IMR-90 (cell line): Measurements from ENCODE around the gene BAIAP2L1. TPM values are rescaled to one million over a fixed set of nuclear protein-coding genes. Genes with fewer than 3 reads are reported as not detected.

Source experiments
- ATAC-seq: fragments of 200-7000 bp; cut with Tn5 transposase; 2 replicates; pipeline ENCODE4 v1.9.1; 2020; ENCODE audit warnings: low read depth, mild to moderate bottlenecking, moderate library complexity
- BruUV-seq: library from RNA; stranded (reverse); fragments of 400-500 nt; replicated peaks from 2 replicates; lab custom pipeline; 2021; lab: Mats Ljungman, UMichigan
- CTCF ChIA-PET: fragments of 300-600 bp; formaldehyde crosslinking; extraction: SDS; loops from one replicate; lab custom pipeline; 2021; ENCODE audit warnings: antibody characterized with exemption; lab: Yijun Ruan, JAX
- POLR2A ChIA-PET: fragments of 300-600 bp; sonication (Branson Sonifier 250); formaldehyde crosslinking; loops from one replicate; lab custom pipeline; 2022; ENCODE audit warnings: antibody characterized with exemption; ENCODE audit not compliant: unreplicated experiment; lab: Charles Lee
- DNase-seq: peaks from one replicate; pipeline ENCODE4 v3.0.0; 2013
- H2AFZ ChIP-seq: replicated peaks from 2 replicates; pipeline ENCODE3; 2013; ENCODE audit warnings: low read length, mild to moderate bottlenecking; ENCODE audit not compliant: poor library complexity
- H2AK5ac ChIP-seq: 2 replicates; pipeline ENCODE4 v1.6.1; 2013; ENCODE audit warnings: low read depth, low read length, inconsistent platforms
- H2AK9ac ChIP-seq: replicated peaks from 2 replicates; pipeline ENCODE3; 2013; ENCODE audit warnings: mild to moderate bottlenecking, low read depth, low read length, moderate library complexity; ENCODE audit not compliant: poor library complexity
- H2BK120ac ChIP-seq: 2 replicates; pipeline ENCODE4 v1.6.1; 2013; ENCODE audit warnings: low read depth, low read length, inconsistent platforms
- H2BK15ac ChIP-seq: 3 replicates; pipeline ENCODE4 v1.6.1; 2013; ENCODE audit warnings: low read depth, low read length, inconsistent platforms
- H2BK20ac ChIP-seq: 2 replicates; pipeline ENCODE4 v1.6.1; 2013; ENCODE audit warnings: low read depth, mild to moderate bottlenecking, inconsistent platforms, low read length, moderate library complexity
- H2BK5ac ChIP-seq: 2 replicates; pipeline ENCODE4 v1.6.1; 2013; ENCODE audit warnings: mild to moderate bottlenecking, low read depth, low read length, inconsistent platforms; ENCODE audit not compliant: poor library complexity, severe bottlenecking
- H3K14ac ChIP-seq: replicated peaks from 2 replicates; pipeline ENCODE4 v1.6.1; 2013; ENCODE audit warnings: low read depth, low read length, inconsistent platforms
- H3K18ac ChIP-seq: 2 replicates; pipeline ENCODE4 v1.6.1; 2013; ENCODE audit warnings: low read depth, low read length, control low read depth
- H3K23ac ChIP-seq: 2 replicates; pipeline ENCODE4 v1.6.1; 2013; ENCODE audit warnings: low read depth, low read length, inconsistent platforms
- H3K27ac ChIP-seq: 2 replicates; pipeline ENCODE4 v1.5.1; 2013; ENCODE audit warnings: mild to moderate bottlenecking, control low read depth, low read length; ENCODE audit not compliant: insufficient read depth
- H3K27me3 ChIP-seq: 2 replicates; pipeline ENCODE4 v1.6.1; 2013; ENCODE audit warnings: low read length; ENCODE audit not compliant: control insufficient read depth, insufficient read depth
- H3K36me3 ChIP-seq: 2 replicates; pipeline ENCODE4 v1.6.1; 2013; ENCODE audit warnings: low read length, mixed read lengths; ENCODE audit not compliant: control insufficient read depth, insufficient read depth
- H3K4ac ChIP-seq: 2 replicates; pipeline ENCODE4 v1.6.1; 2013; ENCODE audit warnings: low read depth, low read length, inconsistent platforms
- H3K4me1 ChIP-seq: 2 replicates; pipeline ENCODE4 v1.6.1; 2013; ENCODE audit warnings: low read length, mixed read lengths; ENCODE audit not compliant: control insufficient read depth, insufficient read depth
- H3K4me2 ChIP-seq: 2 replicates; pipeline ENCODE4 v1.6.1; 2013; ENCODE audit warnings: low read depth, mild to moderate bottlenecking, control low read depth, low read length, moderate library complexity
- H3K4me3 ChIP-seq: 2 replicates; pipeline ENCODE4 v1.5.1; 2013; ENCODE audit warnings: low read depth, mild to moderate bottlenecking, control low read depth, low read length, moderate library complexity; ENCODE audit not compliant: insufficient read depth
- H3K56ac ChIP-seq: 2 replicates; pipeline ENCODE4 v1.6.1; 2013; ENCODE audit warnings: low read length, inconsistent platforms; ENCODE audit not compliant: insufficient read depth; ENCODE audit errors: extremely low read depth
- H3K79me1 ChIP-seq, 2 experiments: 2 replicates each; pipeline ENCODE4 v1.6.1; 2013; ENCODE audit warnings: low read length in 2 of 2, inconsistent platforms in 1 of 2, low read depth in 1 of 2
- H3K9ac ChIP-seq: 2 replicates; pipeline ENCODE4 v1.6.1; 2013; ENCODE audit warnings: low read depth, low read length, control low read depth
- H3K9me1 ChIP-seq: 2 replicates; pipeline ENCODE4 v1.6.1; 2013; ENCODE audit warnings: low read length, inconsistent platforms; ENCODE audit not compliant: insufficient read depth
- H3K9me3 ChIP-seq: 2 replicates; pipeline ENCODE4 v1.6.1; 2013; ENCODE audit warnings: low read length; ENCODE audit not compliant: control insufficient read depth, insufficient read depth
- H4K20me1 ChIP-seq: 2 replicates; pipeline ENCODE4 v1.6.1; 2013; ENCODE audit warnings: low read length, inconsistent platforms; ENCODE audit not compliant: insufficient read depth
- H4K5ac ChIP-seq: 2 replicates; pipeline ENCODE4 v1.6.1; 2013; ENCODE audit warnings: mild to moderate bottlenecking, low read depth, low read length, control low read depth
- H4K8ac ChIP-seq, 2 experiments: 2 replicates each; pipeline ENCODE4 v1.6.1; 2013; ENCODE audit warnings: low read depth in 2 of 2, low read length in 2 of 2, control low read depth in 1 of 2, inconsistent platforms in 1 of 2
- H4K91ac ChIP-seq: 2 replicates; pipeline ENCODE4 v1.6.1; 2013; ENCODE audit warnings: low read depth, low read length, inconsistent platforms; ENCODE audit not compliant: insufficient read depth
- CHD1 ChIP-seq: IDR thresholded peaks from 2 replicates; pipeline ENCODE4 v1.6.1; 2012; ENCODE audit warnings: low read depth, low read length, improper control_type of control experiment
- FOS ChIP-seq: fragments of 150-350 bp; IDR thresholded peaks from 2 replicates; pipeline ENCODE4 v1.6.1; 2016; ENCODE audit warnings: low read depth, low read length
- MAZ ChIP-seq: IDR thresholded peaks from 2 replicates; pipeline ENCODE4 v1.6.1; 2012; ENCODE audit warnings: low read depth, mild to moderate bottlenecking, low read length, improper control_type of control experiment, moderate library complexity, borderline replicate concordance
- MXI1 ChIP-seq: IDR thresholded peaks from 2 replicates; pipeline ENCODE4 v1.6.1; 2012; ENCODE audit warnings: low read depth, mild to moderate bottlenecking, low read length, moderate library complexity, borderline replicate concordance
- POLR2A ChIP-seq: IDR thresholded peaks from 2 replicates; pipeline ENCODE4 v1.6.1; 2012; ENCODE audit warnings: mild to moderate bottlenecking, low read depth, low read length
- WGBS, 2 experiments: methylation state at CpG; one replicate each; pipeline versions ENCODE4 v1.1.5 to v1.1.7; 2013; ENCODE audit warnings: missing lambda C conversion rate in 2 of 2; ENCODE audit not compliant: insufficient read length in 1 of 2; ENCODE audit errors: extremely low coverage in 2 of 2; 5-methylcytosine and 5-hydroxymethylcytosine counted together
- dilution Hi-C: fragments of 300-500 bp; cut with HindIII; formaldehyde crosslinking; loops from one replicate; pipeline ENCODE4 v1.14.3; 2018; ENCODE audit warnings: low sequenced_read_pairs; ENCODE audit not compliant: unreplicated experiment
- in situ Hi-C: fragments of 300-500 bp; cut with MboI; formaldehyde crosslinking; loops from 3 replicates; pipeline ENCODE4 v1.14.3; 2019; ENCODE audit warnings: low sequenced_read_pairs, inconsistent platforms, mixed read lengths
- intact Hi-C: fragments of 100-400 bp; cut with micrococcal nuclease; formaldehyde crosslinking; loops from 2 replicates; pipeline ENCODE4 v1.10.0; 2022
- polyA plus RNA-seq, 3 experiments: library from polyadenylated mRNA; depleted of rRNA; stranded (reverse); fragments of >200 nt; gene quantifications; 2 replicates each; pipeline ENCODE4 v1.2.3, GENCODE V29; 2012; ENCODE audit warnings: low replicate concordance in 1 of 3
- total RNA-seq: library from RNA; depleted of rRNA; stranded (reverse); fragments of >200 nt; gene quantifications from 2 replicates; pipeline ENCODE4 v1.2.3, GENCODE V29; 2012

Gene BAIAP2L1
- total and polyA plus RNA-seq, 2 of the 4 experiments (the other 2 are of a cell fraction), result 2.2 to 6.0 TPM

GRCh38 chr7:98296833-98297232, 104.1 kb downstream of the BAIAP2L1 start:
- no peaks in the 10 kb centered on the region for H3K9me3 ChIP-seq
- WGBS, 2 experiments, result 80% methylated on average over 10 of the region's 12 CpGs; no CpG with 5 or more reads in 1 of the 2 experiments
- intact Hi-C loops, result no loop called here
- no peak overlapping the region for H2AK9ac ChIP-seq
- H3K23ac ChIP-seq, result no peak overlapping the region
- H2BK15ac ChIP-seq, result no peak overlapping the region
- dilution Hi-C loops, result no loop called here
- H3K36me3 ChIP-seq, result peaks cover 32% of the 10 kb centered on the region
- CTCF ChIA-PET, result no interaction called here
- H2BK20ac ChIP-seq, result no peak overlapping the region
- H4K8ac ChIP-seq, result no peak overlapping the region
- POLR2A ChIA-PET, result no interaction called here
- peaks cover 13 to 55% of the 10 kb centered on the region in 2 experiments for H3K79me1 ChIP-seq
- no peak overlapping the region for H3K14ac ChIP-seq
- in situ Hi-C loops, result loop anchor here (5.0 kb wide), 2 partner anchors 110 to 545 kb away; no protein-coding TSS in a partner anchor
- no peak overlapping the region for H3K9ac ChIP-seq
- H2AK5ac ChIP-seq, result peak overlapping the region; percentile 56; the same call in 1 of the 2 replicates
- H3K27me3 ChIP-seq, result no peaks in the 10 kb centered on the region
- BruUV-seq, result no TSS peak
- H2BK120ac ChIP-seq, result no peak overlapping the region
- no peaks in the 10 kb centered on the region for H3K4me1 ChIP-seq
- no peak overlapping the region for H4K91ac ChIP-seq
- no peak overlapping the region for H4K5ac ChIP-seq
- peaks cover 32% of the 10 kb centered on the region for H4K20me1 ChIP-seq
- no peak for DNase-seq
- no peak overlapping the region for H3K4ac ChIP-seq
- peak overlapping the region; percentile 70 for H2AFZ ChIP-seq
- TF ChIP-seq CHD1 (no peak), FOS (no peak), MAZ (no peak), POLR2A (no peak), MXI1 (no peak)
- no peak overlapping the region for H2BK5ac ChIP-seq
- ATAC-seq, result no peak
- no peak overlapping the region for H3K4me3 ChIP-seq
- no peak overlapping the region for H3K27ac ChIP-seq
- no peak overlapping the region for H3K56ac ChIP-seq
- H3K4me2 ChIP-seq, result no peak overlapping the region
- H3K9me1 ChIP-seq, result no peaks in the 10 kb centered on the region; the same call in 1 of the 2 replicates
- no peak overlapping the region for H3K18ac ChIP-seq
